ENCODE results near the gene TULP1.
A peak's percentile ranks its signal among the peaks of the same experiment; 100 is the strongest.

Gene TULP1

DNA sequence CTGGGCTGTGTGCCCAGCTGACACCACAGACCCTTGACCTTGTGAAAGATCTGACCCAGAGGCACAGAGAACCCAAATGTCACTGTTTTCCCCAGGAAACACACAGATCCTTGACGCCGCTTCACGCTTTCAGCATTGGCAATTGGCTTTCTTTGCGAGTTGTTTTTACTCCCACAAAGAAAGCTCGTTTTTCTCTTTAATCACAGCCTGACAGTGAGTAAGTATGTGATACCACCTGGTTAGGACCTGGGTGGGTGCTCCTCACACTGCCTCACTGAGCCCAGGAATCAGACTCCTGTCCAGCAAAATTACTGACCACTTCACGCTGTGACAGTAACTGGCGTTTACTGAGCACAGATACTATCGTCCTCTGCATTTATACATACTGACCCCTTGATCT lies 31.5 kb downstream of the TULP1 start:
- no peak for DNase-seq

DNA sequence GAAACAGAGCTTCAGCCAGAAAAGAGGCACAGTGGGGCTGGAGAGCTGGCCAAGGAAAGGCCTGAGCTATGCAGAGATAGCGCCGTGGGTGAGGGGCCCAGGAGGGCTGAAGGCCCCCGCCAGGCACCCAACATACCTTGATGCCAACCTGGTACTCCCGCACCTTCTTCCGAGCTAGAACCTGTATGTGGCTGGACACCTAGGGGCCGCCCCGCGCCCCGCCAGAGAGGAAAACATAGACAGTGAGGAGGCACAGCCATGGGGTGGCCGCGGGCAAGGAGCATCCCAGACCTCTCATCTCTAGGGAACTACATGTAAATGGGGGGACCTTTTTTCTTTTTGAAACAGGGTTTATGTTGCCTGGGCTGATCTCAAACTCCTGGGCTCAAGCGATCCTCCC lies 32.5 kb downstream of the TULP1 start:
- no peak for DNase-seq

- DNase-seq = no peak
Observed at GRCh38 chr6:35478259-35478658, 34.4 kb downstream of the TULP1 start.

- DNase-seq = no peak
Observed at GRCh38 chr6:35477551-35478179, 35.0 kb downstream of the TULP1 start.

GRCh38 chr6:35477028-35477427 lies 35.7 kb downstream of the TULP1 start:
- DNase-seq = no peak

DNA sequence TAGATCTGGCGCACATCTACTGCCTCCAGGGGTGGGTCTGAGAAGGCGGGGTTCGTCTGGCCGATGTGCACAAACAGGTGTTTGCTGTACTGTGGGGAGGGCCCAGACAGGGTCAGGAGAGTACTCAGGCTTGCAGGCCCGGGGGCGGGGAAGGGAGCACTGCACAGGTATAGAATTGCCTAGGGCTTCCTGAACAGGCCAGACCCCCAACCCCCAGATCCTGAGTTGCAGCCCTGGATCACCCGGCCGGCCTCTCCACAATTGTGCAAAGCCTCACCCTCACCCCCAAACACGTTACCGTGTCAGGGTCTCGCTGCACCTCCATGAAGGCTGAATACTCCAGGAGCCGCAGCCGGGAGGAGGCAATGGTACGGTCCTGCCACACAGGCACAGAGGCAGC lies 36.7 kb downstream of the TULP1 start:
- DNase-seq = no peak

- DNase-seq = no peak
Observed at GRCh38 chr6:35475573-35475972, 37.1 kb downstream of the TULP1 start.

DNA sequence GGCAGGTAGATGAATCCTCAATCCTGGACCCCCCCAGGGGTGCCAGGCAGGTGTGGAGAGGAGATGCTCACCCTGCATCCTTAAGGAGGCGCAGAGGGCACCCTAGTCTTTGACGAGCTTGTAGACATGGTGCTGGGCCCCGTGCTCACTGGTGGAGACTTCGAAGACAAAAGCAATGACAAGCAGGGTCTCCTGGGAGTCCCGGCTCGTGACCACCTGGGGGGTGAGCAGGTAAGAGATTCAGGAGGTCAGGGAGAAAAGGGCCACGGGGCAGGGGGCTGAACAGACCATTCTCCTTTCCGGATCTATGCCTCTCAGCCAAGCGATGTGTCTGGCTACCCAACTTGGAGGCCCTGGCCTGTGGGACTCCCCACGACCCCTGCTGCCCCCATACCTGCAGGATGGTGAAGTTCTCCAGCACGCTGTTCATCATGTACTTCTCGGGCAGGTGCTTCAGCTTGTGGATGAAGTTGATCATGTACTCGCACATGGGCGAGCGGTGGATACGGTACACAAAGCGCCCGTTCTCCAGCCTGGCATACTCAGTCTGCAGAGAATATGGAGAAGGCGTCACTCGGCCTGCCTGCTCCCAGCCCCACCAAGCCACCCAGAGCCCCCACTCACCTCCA lies 37.6 kb downstream of the TULP1 start:
- no peak for DNase-seq

- no peak for DNase-seq
Observed at GRCh38 chr6:35474131-35474941, 38.4 kb downstream of the TULP1 start.

- no peak for DNase-seq
Observed at GRCh38 chr6:35473850-35474130, 38.9 kb downstream of the TULP1 start.

DNA sequence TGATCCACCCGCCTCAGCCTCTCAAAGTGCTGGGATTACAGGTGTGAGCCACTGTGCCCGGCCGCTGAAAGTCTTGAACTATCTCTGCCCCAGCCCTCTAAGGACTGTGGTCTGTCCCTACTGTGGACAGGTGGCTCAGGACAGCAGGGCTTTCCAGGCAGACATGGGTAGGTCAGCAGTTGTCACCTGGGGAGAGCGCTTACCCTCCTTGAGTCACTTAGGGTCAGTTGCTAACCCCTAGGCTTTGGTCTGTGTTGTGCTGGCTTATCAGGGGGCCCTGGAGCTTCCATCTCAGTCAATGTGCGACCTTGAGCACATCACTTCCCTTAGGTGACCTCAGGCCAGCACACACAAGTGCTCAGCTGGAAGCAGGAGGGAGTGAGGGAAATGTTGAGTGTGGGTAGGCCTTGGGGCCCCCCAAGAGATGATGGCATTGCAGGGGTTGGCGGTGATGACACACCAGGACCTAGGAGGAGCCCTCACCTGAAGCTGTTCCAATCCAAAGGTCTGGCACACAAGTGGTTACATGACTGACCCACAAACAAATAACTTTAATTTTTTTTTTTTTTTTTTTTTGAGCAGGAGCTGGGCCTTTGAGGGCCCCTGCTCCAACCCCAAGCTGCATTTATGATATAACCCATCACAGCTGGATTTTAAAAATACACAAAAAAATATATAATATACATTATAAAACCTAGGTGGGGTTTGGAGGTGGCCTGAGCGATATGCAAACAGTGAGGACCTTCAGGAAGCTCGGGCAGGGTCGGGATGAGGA lies 39.4 kb downstream of the TULP1 start:
- DNase-seq = no peak

DNA sequence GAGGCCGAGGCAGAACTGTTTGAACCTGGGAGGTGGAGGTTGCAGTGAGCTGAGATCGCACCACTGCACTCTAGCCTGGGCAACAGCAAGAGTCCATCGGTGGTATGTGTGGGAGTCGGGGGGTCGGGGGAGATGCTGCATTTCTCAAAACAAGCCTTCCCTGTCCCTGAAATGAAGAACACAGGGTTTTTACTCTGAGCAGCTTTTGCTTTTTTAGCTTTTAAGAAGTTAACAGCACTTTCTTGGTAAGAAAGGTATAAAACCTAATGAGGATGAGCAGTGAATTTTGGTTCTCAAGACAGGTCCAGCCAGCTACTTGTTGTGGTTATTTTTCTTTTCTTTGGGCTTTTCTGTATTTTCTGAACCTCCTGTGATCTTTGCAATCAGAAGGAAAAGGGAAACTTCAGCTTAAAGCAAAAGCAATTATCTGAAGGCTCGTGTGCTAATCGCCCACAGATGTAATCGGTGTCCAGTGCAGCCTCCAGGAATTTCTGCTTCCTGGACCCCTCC lies 40.8 kb downstream of the TULP1 start:
- DNase-seq = no peak

- DNase-seq = no peak
Observed at GRCh38 chr6:35470663-35471120, 42.0 kb downstream of the TULP1 start.

DNA sequence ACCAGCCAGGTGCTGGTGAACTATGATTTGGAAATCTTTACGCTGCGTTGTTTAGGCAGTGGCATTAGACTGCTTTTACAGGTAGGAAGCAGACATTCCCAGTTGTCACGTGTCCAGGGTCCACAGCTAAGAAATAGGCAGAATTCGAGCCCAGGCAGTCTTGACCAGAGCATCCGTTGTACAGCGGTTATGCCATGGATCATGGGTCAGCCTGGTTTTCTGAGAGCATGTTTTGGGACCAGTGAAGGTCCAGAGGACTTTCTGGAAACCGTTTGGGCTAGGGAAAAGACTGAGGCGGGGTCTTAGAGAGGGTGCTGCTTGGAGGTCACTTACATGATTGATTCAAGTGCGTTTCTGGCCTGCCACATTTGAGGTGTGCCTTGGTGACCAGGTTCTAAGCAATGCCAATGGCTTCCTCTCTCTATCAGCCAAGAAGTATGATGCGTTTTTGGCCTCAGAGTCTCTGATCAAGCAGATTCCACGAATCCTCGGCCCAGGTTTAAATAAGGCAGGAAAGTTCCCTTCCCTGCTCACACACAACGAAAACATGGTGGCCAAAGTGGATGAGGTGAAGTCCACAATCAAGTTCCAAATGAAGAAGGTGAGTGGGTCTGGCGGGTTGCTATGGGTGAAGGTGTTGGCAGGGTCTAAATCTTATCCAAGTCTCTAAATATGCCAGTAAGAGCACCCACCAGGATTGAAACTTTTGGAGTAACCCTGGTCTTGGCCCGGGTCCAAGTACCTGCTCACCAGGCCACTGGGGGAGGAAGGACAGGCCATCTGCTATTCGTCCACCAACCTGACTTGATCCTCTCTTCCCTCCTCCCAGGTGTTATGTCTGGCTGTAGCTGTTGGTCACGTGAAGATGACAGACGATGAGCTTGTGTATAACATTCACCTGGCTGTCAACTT lies 42.7 kb downstream of the TULP1 start:
- DNase-seq = no peak

DNA sequence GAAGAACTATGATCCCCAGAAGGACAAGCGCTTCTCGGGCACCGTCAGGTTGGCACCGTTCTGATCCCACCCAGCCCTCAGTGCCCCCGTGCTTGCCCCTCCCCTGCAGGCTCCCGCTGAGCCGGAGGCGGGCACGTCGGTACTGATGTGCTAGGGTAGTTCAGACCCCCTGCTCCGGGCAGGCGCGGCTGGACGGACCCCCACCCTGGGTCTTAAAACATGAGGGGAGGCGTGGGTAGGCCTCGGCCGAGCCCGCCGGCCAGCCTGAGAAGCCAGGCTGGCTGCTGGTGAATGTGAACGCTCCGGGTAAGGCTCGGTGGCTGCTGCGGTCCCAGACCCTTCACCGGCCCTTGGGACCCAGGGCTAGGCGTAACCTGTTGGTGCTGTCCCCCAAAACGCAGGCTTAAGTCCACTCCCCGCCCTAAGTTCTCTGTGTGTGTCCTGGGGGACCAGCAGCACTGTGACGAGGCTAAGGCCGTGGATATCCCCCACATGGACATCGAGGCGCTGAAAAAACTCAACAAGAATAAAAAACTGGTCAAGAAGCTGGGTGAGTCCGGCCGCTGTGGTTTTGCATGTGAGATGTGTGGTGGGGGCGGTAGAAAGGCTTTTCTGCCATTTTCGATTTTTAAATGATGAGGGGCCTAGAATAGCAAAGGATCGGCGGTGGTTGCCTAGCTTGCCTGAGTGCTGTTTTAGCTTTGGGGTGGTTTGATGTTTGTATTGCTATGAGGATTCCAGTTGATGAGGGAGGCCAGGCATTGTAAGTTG lies 43.5 kb downstream of the TULP1 start:
- DNase-seq = no peak

DNA sequence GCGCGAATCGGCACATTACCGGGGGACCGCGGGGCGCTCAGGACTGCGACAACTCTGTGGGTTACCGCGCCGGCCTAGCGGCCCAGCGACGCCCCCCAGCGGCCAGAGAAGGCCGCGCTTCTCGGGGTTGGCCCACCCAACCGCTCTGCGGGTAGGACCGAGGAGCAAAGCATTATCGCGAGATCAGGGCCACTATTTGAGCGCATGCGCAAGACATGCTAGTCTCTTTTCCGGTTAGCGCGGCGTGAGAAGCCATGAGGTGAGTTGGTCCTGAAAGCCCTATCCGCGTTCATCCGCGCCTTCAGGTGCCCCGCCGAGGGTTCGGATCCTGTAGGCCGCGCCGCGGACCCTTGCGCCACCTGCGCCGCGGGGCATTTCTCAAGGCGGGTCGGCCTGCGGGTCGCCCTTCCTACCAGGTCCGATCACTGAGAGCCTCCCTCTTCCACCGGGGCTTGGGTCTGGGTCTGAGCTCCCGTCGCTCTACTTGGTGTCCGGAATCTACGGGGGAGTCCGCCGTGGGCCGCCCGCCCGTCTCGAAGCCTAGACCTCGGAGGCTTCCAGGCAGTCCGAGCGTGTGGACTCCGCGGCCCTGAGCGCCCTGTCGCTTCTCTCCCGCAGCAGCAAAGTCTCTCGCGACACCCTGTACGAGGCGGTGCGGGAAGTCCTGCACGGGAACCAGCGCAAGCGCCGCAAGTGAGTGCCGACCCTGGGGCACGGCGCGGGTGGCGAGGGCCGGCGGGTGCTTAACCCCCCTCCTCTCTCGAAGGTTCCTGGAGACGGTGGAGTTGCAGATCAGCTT lies 44.3 kb downstream of the TULP1 start, which contains the start of gene RPL10A:
Gene RPL10A (plus strand): TSS at position 221 of the 799 bp plus-strand sequence. CDS start 34 bp downstream, at position 255.
- peak; percentile 96 for DNase-seq

DNA sequence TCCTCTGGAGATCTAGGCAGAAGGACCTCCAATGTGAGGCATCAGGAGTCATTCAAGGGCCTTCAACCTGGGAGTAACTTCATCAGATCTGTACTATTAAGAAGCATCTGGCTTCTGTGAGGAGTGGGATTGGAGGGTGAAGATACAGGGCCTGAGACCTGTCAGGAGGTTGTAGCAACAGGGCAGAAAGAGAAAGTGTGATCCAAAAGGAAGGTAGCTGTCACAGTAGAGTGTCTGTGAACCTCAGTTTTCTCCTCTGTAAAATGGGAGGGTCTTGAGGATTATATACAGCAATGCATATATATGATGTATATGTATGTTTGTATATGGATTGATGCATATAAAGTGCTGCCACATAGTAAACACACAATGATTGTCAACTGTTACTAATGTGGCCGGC lies 47.0 kb downstream of the TULP1 start:
- no peak for DNase-seq

DNA sequence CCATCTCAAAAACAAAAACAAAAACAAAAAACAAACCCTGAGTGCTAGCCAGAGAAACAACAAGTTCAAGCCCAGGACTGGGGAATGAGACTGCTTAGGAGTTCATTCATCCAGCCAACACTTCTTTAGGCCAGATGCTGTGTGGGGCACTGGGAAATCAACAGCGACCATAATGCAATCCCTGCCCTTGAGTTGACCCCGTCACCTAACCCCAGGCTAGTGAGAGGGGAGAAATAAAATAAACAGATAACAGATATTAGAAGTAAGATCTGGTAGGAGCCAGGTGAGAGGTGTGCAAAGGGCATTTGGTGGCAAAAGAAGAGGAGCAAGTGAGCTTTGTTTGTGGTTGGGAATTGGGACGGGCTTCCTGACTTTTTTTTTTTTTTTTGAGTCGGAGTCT lies 49.4 kb downstream of the TULP1 start:
- no peak for DNase-seq

DNA sequence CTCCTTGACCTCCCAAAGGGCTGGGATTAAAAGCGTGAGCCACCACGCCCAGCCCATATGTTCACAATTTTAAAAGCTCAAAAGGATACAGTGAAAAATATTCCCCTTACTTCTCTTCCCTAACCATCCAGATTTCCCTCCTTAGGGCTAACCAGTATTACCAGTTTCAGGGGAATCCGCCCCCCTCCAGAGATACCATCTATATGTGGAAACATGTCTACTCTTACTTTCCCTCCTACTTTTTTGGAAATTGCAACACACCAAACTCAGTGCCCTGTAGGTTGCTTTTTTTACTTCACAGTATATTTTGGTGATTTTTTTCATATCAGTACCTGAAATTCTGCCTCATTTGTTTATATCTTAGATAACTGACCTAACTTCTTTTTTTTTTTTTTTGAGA lies 51.4 kb downstream of the TULP1 start:
- no peak for DNase-seq

DNA sequence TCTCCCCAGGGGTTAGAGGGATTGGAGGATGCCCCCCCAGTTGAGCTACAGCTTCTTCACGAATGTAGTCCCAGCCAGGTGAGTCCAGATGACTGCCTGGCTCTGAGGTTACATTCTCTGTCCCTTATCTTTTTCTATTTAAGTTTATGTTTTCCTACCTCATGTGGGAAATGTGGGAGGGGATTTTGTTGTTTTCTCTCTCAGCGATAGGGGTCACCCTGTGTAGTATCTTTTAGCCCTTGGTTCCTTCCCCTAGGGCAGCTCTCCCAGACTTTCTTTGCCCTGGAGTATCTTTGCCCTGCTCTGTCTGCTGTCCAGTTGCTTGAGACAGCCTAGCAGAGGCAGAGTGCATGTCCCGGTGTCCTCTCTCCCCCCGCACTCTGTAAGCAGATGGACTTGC lies 54.8 kb downstream of the TULP1 start:
- no peak for DNase-seq

Data from NCI-H1105 (cell line).